HG02623 (cell line): ENCODE data around the gene ZFHX3.

Experiments used
- ATAC-seq: cut with Tn5 transposase; IDR thresholded peaks from one replicate; pipeline ENCODE4 v1.9.1; 2021; ENCODE audit warnings: moderate library complexity; ENCODE audit not compliant: unreplicated experiment

ZFHX3 gene

GRCh38 chr16:72857834-72858664 is 189.9 kb downstream of the ZFHX3 start:
- no peak for ATAC-seq

- no peak for ATAC-seq
Observed at GRCh38 chr16:72856797-72857196, 191.1 kb downstream of the ZFHX3 start.

- no peak for ATAC-seq
Observed at GRCh38 chr16:72854267-72854959, 193.5 kb downstream of the ZFHX3 start.

GRCh38 chr16:72853575-72854266 is 194.2 kb downstream of the ZFHX3 start:
- no peak for ATAC-seq

GRCh38 chr16:72852421-72852820 is 195.5 kb downstream of the ZFHX3 start:
- no peak for ATAC-seq

DNA sequence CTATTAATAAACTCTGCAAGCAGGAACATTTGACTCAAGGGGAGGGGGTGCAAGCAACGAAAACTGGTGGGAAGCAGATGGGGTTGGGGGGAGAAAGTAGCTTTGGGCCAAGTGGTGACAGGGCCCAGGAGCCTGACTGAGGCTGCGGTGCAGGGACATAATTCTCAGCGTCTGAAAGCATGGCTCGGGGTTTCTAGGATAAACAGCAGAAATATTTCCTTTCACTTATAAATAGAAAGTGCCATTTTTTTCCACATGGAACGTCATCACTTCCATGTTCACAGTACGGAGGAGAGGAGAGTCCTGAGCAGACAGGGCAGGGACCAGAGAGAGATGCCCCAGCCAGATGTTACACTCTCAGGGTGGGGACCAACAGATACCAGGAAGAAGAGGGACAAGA is 197.1 kb downstream of the ZFHX3 start:
- ATAC-seq = no peak

DNA sequence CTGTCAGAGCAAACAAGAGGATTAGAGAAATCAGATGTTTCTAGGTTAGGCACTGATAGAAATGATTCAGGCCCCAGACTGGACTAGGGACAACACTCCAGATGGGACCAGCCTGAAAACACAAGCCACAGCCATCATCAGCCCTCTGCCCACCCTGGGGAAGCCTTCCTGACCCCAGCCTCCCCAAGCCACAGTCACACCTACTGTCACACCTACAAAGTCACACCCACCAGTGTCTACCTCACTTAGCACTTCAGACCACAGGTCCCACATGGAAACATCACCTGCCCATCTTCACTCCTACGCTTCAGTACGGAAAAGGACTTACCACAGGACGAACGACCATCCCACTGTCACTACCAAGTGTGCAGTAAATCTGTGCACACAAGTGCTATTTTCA is 197.9 kb downstream of the ZFHX3 start:
- ATAC-seq = no peak

DNA sequence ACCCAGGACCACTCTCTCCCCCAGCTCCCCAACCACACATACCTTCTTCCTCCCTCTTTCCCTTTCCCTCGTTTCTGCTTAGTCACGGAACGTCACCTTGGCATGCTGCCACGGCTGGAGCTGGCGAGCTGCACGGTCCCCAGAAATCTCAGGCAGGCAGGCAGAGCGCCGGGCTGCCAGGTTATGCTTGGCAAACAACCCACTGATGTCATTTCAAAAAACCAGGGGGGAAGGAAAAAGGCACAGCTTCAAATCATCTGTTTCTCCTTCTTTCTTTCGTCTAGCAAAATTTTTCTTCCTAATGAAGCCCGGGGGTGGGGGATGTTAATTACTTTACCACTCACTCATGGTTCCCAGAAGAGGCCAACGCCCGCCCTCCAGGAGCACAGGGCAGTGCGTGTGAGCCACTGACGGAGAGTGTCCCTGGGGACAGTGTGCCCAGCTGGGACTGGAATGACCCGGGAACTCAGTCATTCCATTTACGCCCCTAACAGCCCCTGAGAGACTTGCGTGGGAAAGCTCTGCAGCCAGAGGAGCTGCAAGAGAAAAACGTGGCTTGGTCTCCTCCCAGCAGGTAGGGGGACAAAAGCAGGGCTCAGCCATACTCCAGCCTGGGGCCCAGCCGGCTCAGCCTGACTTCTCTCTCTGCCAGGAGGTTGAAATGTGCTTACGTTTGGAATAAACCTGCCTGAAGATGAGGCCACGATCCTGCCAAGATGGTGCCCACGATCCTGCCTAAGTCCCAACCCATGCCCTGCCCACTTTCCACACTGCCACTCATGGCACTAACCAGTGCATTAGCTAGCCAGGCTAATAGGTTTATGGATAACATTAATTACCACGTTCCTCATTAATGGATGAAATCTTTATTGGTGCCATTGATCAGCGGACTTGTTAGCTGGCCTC is 198.9 kb downstream of the ZFHX3 start:
- ATAC-seq = no peak

- no peak for ATAC-seq
Observed at GRCh38 chr16:72848028-72848400, 199.9 kb downstream of the ZFHX3 start.

- peak; percentile 48 for ATAC-seq
Observed at GRCh38 chr16:72847187-72848027, 200.5 kb downstream of the ZFHX3 start.

- ATAC-seq = no peak
Observed at GRCh38 chr16:72846594-72846993, 201.3 kb downstream of the ZFHX3 start.

DNA sequence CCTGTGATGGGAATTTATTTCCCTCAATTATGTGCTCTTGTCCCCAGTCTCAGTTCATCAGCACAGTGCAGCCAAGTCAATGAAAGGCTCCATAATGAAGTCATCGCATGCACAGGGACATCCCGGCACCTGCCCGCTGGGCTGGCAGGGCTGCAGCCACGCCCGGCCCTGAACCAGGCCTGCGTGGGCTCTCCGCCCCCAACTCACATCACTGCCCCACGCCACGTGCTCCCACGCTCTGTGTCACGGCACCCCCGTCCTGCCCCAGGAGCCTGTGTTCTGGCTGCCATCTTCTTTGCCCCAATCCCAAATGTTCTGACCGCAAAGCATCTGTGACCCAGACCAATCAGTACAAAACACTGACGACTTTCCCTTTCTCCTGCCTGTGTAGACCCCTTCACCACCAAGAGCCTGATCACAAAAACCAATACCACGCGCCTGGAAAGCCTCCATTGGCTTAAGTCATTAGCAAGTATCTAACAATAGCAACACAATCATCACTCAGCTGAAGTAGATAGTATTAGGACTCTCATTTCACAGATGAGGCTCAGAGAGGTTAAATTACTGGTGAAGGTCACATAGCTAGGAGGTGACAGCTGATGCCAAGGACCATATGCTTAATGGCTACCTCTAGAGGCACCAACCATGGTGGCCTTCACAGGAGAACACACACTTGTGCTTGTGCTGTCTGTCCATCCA is 202.5 kb downstream of the ZFHX3 start:
- ATAC-seq = no peak

GRCh38 chr16:72844225-72844920 is 203.6 kb downstream of the ZFHX3 start:
- no peak for ATAC-seq

DNA sequence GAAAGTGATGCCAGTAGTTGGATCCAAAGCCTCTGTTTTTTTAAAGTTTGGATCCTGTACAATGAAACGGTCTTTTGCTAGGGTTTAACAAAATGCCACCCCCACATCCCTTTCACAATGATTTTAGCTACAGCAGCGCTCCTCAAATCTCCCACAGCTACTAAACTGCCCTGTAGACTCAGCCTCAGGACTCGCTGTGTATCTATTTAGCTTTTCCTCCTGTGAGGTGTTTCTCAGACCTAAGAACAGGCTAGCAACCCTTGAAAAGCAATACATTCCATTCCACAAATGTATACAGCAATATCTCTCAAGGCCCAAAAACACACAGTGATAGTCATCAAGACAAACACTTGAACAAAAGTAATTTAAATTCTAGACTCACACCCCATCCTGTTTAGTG is 206.4 kb downstream of the ZFHX3 start:
- no peak for ATAC-seq

- ATAC-seq = no peak
Observed at GRCh38 chr16:72840631-72841381, 207.1 kb downstream of the ZFHX3 start.

DNA sequence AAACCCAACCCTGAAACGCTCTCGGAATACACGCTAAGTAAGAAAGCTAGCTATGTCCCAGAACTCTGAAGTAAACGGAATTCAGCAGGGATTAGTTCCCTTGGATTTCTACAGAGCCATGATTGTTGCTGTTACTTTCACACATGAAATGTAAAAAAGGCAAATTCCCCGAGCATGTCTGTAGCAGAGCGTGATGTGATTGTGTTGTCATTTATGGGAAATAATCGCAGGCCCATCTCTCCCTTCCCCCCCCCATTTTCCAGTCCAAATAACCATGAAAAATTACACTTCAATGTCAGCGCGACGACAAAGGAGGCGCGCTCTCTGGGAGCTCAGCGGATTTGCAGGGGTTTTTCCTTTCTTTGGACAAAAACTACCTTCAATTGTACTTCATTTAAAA is 209.0 kb downstream of the ZFHX3 start:
- no peak for ATAC-seq

- ATAC-seq = no peak
Observed at GRCh38 chr16:72838586-72838910, 209.4 kb downstream of the ZFHX3 start.
